GM21515 (cell line): ENCODE measurements around the gene HIVEP3.

ENCODE experiments used
- ATAC-seq: cut with Tn5 transposase; IDR thresholded peaks from one replicate; pipeline ENCODE4 v1.9.1; 2021; ENCODE audit not compliant: unreplicated experiment

The HIVEP3 gene

GRCh38 chr1:41894808-41895483 lies 23.8 kb downstream of the HIVEP3 start:
- ATAC-seq: no peak

GRCh38 chr1:41894101-41894807 lies 24.5 kb downstream of the HIVEP3 start:
- no peak for ATAC-seq

DNA sequence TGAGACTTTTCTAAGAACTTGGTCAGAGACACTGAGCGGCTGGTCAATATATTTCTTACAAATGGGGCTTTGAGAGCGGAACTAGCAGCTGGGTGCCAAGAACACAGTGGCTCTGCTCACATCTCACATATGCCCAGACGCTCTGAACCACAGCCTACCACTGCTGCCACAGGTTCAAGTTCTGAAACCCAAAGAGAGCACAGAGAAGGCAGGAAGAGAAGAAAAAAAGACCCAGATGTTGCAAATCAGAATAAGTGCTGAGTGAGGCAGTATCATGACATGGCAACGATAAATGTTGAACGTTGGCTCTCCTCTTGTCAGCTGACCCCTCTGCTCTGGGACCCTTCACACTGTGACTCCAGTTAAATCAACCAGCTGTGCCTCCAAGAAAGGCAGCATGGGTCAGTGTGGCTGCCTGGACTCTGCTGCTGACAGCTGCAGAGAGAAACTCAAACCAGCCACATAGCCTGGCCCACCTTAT lies 26.4 kb downstream of the HIVEP3 start:
- ATAC-seq: no peak

DNA sequence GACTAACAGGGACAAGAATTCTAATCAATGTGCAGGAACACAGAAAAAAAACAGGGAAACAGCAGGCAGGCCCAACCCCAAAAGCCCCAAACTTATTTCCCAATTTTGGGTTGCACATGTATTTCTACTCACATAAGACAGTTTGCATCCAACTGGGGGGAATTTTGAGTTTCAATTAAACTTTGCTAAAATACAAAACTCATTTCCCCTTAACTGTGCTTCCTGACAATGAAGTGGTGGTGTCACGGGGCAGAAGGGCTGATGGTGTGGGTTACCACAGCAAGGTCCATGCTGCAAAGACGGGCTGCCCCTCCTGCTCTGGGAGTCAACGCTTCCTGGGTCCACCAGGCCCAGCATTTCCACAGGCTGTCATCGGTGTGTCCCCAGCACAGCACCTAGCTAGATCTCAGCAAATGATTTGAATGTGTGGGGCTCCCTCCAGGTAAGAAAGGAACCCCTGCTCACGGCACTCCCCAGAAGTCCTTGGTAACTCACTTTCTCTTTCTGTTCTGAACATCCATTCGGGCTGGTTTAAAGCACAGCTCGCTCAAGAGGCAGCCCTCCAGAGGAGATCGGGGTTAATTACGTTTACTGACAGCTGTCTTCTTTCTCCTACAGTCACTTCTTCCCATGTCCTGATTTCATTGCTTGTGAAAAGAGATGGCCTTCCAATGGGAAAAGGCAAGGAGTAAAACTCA lies 27.4 kb downstream of the HIVEP3 start:
- peak; percentile 72 for ATAC-seq

GRCh38 chr1:41890825-41891198 lies 27.9 kb downstream of the HIVEP3 start:
- ATAC-seq: no peak

GRCh38 chr1:41889506-41890414 lies 29.0 kb downstream of the HIVEP3 start:
- no peak for ATAC-seq

GRCh38 chr1:41888756-41889155 lies 30.0 kb downstream of the HIVEP3 start:
- no peak for ATAC-seq

GRCh38 chr1:41887365-41887764 lies 31.4 kb downstream of the HIVEP3 start:
- ATAC-seq: no peak

- ATAC-seq: no peak
Measured at GRCh38 chr1:41884256-41885230, 34.2 kb downstream of the HIVEP3 start.

- ATAC-seq: no peak
Measured at GRCh38 chr1:41883507-41883906, 35.2 kb downstream of the HIVEP3 start.

- no peak for ATAC-seq
Measured at GRCh38 chr1:41882486-41882885, 36.2 kb downstream of the HIVEP3 start.

DNA sequence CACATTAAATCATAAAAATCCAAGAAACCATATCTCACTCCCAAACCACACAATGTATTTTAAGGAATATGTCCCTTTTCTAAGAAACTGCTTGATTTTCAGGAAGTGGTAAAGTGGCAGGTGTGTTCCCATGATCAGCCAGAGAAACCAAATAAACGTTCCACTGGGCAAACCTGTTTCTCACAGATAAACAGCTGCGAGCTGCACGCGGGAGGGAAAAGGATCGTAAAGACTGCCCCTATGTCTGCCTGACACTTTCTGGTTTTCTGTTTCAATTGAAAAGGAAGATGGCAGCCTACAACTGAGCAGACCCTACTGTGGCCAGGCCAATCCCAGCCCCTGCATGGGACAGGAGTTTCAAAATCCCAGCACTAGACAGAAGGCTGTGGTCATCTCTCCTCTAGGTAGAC lies 36.6 kb downstream of the HIVEP3 start:
- no peak for ATAC-seq

DNA sequence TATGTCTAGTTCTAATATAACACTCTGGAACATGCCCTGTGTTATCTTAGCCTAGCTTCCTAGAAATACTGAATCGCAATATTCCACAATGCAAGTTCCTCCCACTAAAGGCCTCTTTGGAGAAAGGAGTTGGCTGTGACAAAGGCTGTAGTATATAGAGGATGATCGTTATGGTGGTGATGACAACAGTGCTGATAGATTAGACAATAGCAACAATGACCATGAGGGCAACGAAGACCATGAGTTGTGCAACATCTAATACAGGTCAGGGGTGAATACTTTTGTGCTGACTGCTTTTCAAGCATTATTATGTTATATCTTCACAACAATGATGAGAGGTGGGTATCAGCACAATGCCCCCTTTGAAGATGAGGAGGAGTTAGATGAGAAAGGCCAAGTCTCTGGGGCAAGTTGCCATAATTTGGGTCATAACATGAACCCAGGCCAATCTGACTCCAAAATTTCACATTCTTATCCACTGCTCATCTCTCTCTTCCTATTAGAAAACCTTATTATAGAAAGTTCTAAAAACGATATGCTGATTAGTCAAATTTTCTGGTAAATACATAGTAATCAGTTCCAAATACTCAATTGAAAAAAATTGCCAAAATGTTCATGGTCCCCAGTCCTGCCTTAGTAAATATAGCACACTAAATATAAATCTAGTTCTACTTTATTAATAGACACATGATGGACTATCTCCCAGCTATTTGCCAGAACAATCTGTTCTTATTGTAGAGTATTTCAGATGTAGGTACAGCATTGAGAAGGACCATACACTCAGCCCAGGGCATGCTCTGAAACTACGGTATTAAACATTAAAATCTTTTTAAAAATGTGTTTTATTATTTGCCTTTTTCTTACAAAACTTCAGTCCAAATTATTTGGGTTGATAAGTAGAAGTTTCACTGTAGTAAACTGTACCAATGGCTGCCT lies 37.5 kb downstream of the HIVEP3 start:
- no peak for ATAC-seq

DNA sequence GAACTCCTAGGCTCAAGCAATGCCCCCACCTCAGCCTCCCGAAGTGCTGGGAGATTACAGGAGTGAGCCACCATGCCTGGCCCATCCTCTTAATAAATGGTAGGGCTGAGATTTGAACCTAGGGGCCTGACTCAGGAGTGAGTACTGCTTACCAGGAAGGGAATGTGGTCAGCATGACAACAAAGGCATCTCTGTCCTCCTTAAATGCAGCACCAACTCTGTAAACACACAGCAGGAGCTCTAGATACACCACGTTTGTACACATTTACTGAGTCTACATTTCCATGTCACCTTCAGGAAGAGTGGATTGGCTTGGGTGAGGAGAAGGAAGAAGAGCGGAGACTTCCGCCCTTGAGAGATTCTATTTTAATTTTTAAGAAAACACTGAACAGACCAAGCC lies 38.5 kb downstream of the HIVEP3 start:
- ATAC-seq: no peak

GRCh38 chr1:41879617-41880016 lies 39.1 kb downstream of the HIVEP3 start:
- ATAC-seq: no peak

GRCh38 chr1:41878911-41879310 lies 39.8 kb downstream of the HIVEP3 start:
- ATAC-seq: no peak

- no peak for ATAC-seq
Measured at GRCh38 chr1:41878495-41878894, 40.2 kb downstream of the HIVEP3 start.

DNA sequence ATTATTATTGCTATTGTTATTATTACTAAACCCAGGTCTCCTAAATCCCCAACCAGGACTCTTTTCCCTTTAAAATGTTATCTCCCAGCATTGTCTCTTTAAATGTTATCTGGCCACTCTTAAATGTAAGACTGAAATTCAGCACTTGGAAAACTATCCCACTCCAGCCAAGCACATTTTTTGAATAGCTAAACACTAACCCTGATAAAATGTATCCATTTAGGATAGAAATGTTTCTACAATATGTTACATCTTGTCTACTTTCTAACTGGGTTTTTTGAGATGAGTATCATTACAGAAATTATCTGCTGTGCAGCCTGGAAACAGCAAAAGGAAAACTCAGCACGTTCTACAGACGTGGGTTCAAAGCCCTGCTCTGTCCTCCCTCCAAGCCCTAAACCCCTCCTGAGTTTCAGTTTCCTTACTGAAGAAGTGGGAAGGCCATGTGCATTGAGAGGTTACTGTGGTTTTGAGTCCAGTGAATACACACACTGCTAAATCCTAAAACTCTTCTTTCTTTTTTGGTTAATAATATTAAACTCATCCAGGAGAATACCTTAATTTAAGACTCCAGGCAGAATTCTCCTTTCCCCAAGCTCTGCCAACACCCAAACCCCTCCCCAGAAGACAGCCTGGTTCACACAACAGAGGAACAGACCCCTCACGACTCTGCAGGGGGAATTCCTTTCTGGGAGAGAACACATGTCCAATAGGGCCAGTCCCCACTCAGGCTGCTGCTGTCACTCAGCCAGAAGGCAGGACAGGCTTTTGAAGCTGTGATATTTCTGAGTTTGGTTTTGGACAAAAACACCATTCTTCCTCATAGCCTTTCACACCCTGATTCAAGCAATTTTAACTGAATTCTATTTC lies 41.9 kb downstream of the HIVEP3 start:
- no peak for ATAC-seq
